ENCODE data around the gene NTMT2.

DNA sequence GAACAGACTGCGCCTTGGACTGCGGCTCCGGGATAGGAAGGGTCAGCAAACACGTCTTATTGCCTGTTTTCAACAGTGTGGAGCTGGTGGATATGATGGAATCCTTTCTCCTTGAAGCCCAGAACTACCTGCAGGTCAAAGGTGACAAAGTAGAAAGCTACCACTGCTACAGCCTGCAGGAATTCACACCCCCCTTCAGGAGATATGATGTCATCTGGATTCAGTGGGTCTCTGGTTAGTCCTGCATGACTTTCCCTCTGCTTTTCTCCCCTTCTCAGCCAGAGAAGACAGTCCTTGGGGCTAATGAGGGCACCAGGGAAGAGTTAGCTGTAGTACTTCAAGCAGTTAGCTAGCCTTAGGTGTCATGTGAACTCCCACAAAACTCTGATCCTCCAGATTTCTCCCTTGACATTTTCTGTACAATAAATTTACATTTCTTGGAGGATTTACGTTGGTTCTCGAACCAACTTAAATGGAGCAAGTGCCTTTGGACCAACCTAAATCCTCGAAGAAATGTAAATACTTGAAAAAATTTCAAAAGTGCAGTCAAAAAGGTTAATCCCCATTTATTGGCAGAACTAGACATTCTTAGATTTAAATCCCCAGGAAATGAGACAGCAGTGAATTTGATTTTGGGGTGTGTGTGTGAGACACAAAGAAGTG, 20.9 kb downstream of the NTMT2 start:
- TF ChIP-seq, protein P1, sequence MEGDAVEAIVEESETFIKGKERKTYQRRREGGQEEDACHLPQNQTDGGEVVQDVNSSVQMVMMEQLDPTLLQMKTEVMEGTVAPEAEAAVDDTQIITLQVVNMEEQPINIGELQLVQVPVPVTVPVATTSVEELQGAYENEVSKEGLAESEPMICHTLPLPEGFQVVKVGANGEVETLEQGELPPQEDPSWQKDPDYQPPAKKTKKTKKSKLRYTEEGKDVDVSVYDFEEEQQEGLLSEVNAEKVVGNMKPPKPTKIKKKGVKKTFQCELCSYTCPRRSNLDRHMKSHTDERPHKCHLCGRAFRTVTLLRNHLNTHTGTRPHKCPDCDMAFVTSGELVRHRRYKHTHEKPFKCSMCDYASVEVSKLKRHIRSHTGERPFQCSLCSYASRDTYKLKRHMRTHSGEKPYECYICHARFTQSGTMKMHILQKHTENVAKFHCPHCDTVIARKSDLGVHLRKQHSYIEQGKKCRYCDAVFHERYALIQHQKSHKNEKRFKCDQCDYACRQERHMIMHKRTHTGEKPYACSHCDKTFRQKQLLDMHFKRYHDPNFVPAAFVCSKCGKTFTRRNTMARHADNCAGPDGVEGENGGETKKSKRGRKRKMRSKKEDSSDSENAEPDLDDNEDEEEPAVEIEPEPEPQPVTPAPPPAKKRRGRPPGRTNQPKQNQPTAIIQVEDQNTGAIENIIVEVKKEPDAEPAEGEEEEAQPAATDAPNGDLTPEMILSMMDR (IDR thresholded peaks at IDR 0.05): no peak
- TF ChIP-seq POLR2AphosphoS5 (IDR thresholded peaks at IDR 0.05; ENCODE audit: insufficient read depth in 1 of 2, low read depth in 1 of 2): no peak
